ENCODE results near the gene TICAM2.

The TICAM2 gene

GRCh38 chr5:115634343-115635132 lies 32.3 kb upstream of the TICAM2 start (continued):
- TF ChIP-seq ZNF518A (tag by site-specific recombination; conservative IDR thresholded peaks at IDR 0.05; ENCODE audit: low read depth) (0 out of 2 replicates have a peak, but pooled peaks have one; percentile 25), INSM2 (tag by site-specific recombination; IDR thresholded peaks at IDR 0.05) (peak; percentile 31; the same call in 1 of the 2 replicates), ZBTB17 (tag by site-specific recombination; IDR thresholded peaks at IDR 0.05) (peak; percentile 56), PRDM10 (tag by site-specific recombination; IDR thresholded peaks at IDR 0.05) (peak; percentile 78), ZNF660 (tag by site-specific recombination; IDR thresholded peaks at IDR 0.05) (0 out of 2 replicates have a peak, but pooled peaks have one; percentile 45), TCF7L2 (IDR thresholded peaks at IDR 0.05; ENCODE audit: borderline replicate concordance, low read depth, low read length) (peak; percentile 88), ZNF433 (tag by site-specific recombination; IDR thresholded peaks at IDR 0.05; ENCODE audit: low read depth) (no peak), CTCF (tag by site-specific recombination; IDR thresholded peaks at IDR 0.05) (peak; percentile 79), ZNF501 (tag by site-specific recombination; IDR thresholded peaks at IDR 0.05) (0 out of 2 replicates have a peak, but pooled peaks have one; percentile 52)

- no peak overlapping the region for H3K4me3 ChIP-seq (ENCODE audit: low read depth, low read length)
- H3K9me3 ChIP-seq (ENCODE audit: control insufficient read depth, insufficient read depth, low read depth, low read length), result no peaks in the 10 kb centered on the region
- no peak for TF ChIP-seq ZNF585B (tag by site-specific recombination; IDR thresholded peaks at IDR 0.05)
- TF ChIP-seq ZNF561 (tag by site-specific recombination; IDR thresholded peaks at IDR 0.05; ENCODE audit: borderline replicate concordance), result no peak
- no peak for TF ChIP-seq BCL6B (tag by site-specific recombination; IDR thresholded peaks at IDR 0.05)
- no peak for TF ChIP-seq ZNF544 (tag by site-specific recombination; IDR thresholded peaks at IDR 0.05)
- no peak for TF ChIP-seq ZNF146 (tag by site-specific recombination; IDR thresholded peaks at IDR 0.05)
- TF ChIP-seq ZNF112 (tag by site-specific recombination; IDR thresholded peaks at IDR 0.05), result no peak
- TF ChIP-seq ZNF747 (tag by site-specific recombination; IDR thresholded peaks at IDR 0.05), result no peak
- no peak for TF ChIP-seq KLF10 (tag by site-specific recombination; IDR thresholded peaks at IDR 0.05)
- no peak for TF ChIP-seq RBAK (tag by site-specific recombination; IDR thresholded peaks at IDR 0.05)
- no peak overlapping the region for H3K27ac ChIP-seq (ENCODE audit: extremely low read depth, low read depth, low read length)
- H3K4me1 ChIP-seq (ENCODE audit: control insufficient read depth, insufficient read depth, low read length), result no peaks in the 10 kb centered on the region
- ChIA-PET POLR2A (no interaction called here), CTCF (interaction anchor here (1.2 to 1.4 kb wide), 2 partner anchors 202 to 414 kb away, joined by 3 read pairs; no protein-coding TSS in a partner anchor)
- H3K36me3 ChIP-seq (ENCODE audit: control insufficient read depth in 2 of 2, insufficient read depth in 1 of 2, low read length in 2 of 2), result no peaks in the 10 kb centered on the region
Measured at GRCh38 chr5:115629903-115630302, 27.6 kb upstream of the TICAM2 start.

Data from HEK293 (cell line).